Fibroblast of pulmonary artery (primary cell): Measurements from ENCODE around the gene TMOD2.

ENCODE experiments used
- DNase-seq: peaks from one replicate; pipeline ENCODE4 v3.0.0-alpha.2; 2010; ENCODE audit warnings: low read depth
- H3K4me3 ChIP-seq: replicated peaks from 2 replicates; pipeline ENCODE4 v1.5.1; 2011; ENCODE audit warnings: low read depth, mild to moderate bottlenecking, control low read depth, low read length, moderate library complexity
- CTCF ChIP-seq: IDR thresholded peaks from 2 replicates; pipeline ENCODE4 v1.5.1; 2011; ENCODE audit warnings: mild to moderate bottlenecking, control low read depth, low read length, inconsistent platforms; ENCODE audit errors: missing control alignments

The TMOD2 gene

GRCh38 chr15:51714162-51714561 lies 37.2 kb upstream of the TMOD2 start:
- TF ChIP-seq CTCF: no peak
- DNase-seq: no peak
- H3K4me3 ChIP-seq: no peak overlapping the region

GRCh38 chr15:51714911-51715310 lies 36.5 kb upstream of the TMOD2 start:
- DNase-seq: no peak

GRCh38 chr15:51718219-51718618 lies 33.2 kb upstream of the TMOD2 start:
- no peak for DNase-seq
- no peak for TF ChIP-seq CTCF
- H3K4me3 ChIP-seq: no peak overlapping the region

More at GRCh38 chr15:51714911-51715310, 36.5 kb upstream of the TMOD2 start:
- TF ChIP-seq CTCF: no peak
- H3K4me3 ChIP-seq: no peak overlapping the region

GRCh38 chr15:51718746-51719145 lies 32.7 kb upstream of the TMOD2 start:
- no peak overlapping the region for H3K4me3 ChIP-seq
- no peak for TF ChIP-seq CTCF
- no peak for DNase-seq

- H3K4me3 ChIP-seq: no peak overlapping the region
- DNase-seq: no peak
- no peak for TF ChIP-seq CTCF
Observed at GRCh38 chr15:51720201-51720995, 31.0 kb upstream of the TMOD2 start.

- H3K4me3 ChIP-seq: no peak overlapping the region
- TF ChIP-seq CTCF: no peak
- DNase-seq: peak; percentile 55
Observed at GRCh38 chr15:51721199-51721960, 30.0 kb upstream of the TMOD2 start.
